ENCODE measurements around the gene ALKBH6.
A peak's percentile ranks its signal among the peaks of the same experiment; 100 is the strongest.

The ALKBH6 gene

DNA sequence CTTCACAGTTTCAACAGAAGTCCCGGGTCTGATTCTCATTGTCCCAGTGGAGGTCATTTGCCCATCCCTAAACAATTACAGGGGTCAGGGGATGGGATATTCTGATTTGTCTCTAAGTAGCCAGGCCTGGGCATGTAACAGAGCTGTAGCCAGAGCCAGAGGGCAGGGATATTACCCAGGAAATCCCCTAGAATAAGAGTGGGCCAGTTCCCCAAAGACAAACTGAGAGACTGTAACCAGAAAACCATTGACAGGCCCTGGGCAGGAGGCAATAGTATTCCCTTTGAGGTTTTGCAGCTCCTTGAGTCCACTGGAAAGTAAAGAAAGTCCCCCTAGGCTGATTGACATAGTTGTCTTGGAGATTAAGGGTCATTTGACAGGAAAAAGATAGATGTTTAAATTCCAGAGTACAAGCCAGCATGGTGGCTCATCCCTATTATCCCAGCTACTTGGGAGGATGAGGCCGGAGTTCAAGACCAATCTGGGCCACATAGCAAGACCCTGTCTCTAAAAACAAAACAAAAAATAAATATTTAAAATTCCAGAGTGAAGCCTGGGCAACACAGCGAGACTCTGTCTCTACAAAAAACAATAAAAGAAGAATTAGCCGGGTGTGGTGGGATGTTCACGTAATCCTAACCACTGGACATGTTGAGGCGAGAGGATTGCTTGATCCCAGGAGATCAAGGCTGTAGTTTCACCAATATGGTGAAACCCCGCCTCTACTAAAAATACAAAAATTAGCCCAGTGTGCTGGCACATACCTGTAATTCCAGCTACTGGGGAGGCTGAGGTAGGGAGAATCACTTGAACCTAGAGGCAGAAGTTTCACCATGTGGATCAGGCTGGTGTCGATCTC is 20.9 kb downstream of the ALKBH6 start:
- no peak overlapping the region for H3K4me3 ChIP-seq (ENCODE audit: low read length in 2 of 2)
- H3K27me3 ChIP-seq (ENCODE audit: control insufficient read depth in 2 of 2, insufficient read depth in 2 of 2, low read length in 2 of 2) = peaks cover 0 to 5% of the 10 kb centered on the region in 2 donors
- H3K36me3 ChIP-seq (ENCODE audit: control insufficient read depth in 2 of 2, insufficient read depth in 2 of 2, low read length in 2 of 2) = peaks cover 0 to 1% of the 10 kb centered on the region in 2 donors
- H3K9ac ChIP-seq (ENCODE audit: low read depth in 1 of 2, low read length in 2 of 2) = no peak overlapping the region
- no peaks in the 10 kb centered on the region for H3K9me3 ChIP-seq (ENCODE audit: control insufficient read depth in 2 of 2, low read length in 2 of 2)
- peaks cover 12 to 18% of the 10 kb centered on the region in 2 donors for H3K4me1 ChIP-seq (ENCODE audit: control insufficient read depth in 2 of 2, insufficient read depth in 2 of 2, low read length in 2 of 2)
- no peak overlapping the region for H3K27ac ChIP-seq (ENCODE audit: low read depth in 2 of 2, low read length in 2 of 2)

GRCh38 chr19:35991731-35992450 is 22.1 kb downstream of the ALKBH6 start:
- H3K4me3 ChIP-seq (ENCODE audit: low read length in 2 of 2) = no peak overlapping the region
- H3K9ac ChIP-seq (ENCODE audit: low read depth in 1 of 2, low read length in 2 of 2) = no peak overlapping the region
- peaks cover 2 to 6% of the 10 kb centered on the region in 2 donors for H3K27me3 ChIP-seq (ENCODE audit: control insufficient read depth in 2 of 2, insufficient read depth in 2 of 2, low read length in 2 of 2)
- H3K27ac ChIP-seq (ENCODE audit: low read depth in 2 of 2, low read length in 2 of 2) = no peak overlapping the region
- H3K9me3 ChIP-seq (ENCODE audit: control insufficient read depth in 2 of 2, low read length in 2 of 2) = no peaks in the 10 kb centered on the region
- H3K36me3 ChIP-seq (ENCODE audit: control insufficient read depth in 2 of 2, insufficient read depth in 2 of 2, low read length in 2 of 2) = no peaks in the 10 kb centered on the region
- H3K4me1 ChIP-seq (ENCODE audit: control insufficient read depth in 2 of 2, insufficient read depth in 2 of 2, low read length in 2 of 2) = peaks cover 12 to 18% of the 10 kb centered on the region in 2 donors

DNA sequence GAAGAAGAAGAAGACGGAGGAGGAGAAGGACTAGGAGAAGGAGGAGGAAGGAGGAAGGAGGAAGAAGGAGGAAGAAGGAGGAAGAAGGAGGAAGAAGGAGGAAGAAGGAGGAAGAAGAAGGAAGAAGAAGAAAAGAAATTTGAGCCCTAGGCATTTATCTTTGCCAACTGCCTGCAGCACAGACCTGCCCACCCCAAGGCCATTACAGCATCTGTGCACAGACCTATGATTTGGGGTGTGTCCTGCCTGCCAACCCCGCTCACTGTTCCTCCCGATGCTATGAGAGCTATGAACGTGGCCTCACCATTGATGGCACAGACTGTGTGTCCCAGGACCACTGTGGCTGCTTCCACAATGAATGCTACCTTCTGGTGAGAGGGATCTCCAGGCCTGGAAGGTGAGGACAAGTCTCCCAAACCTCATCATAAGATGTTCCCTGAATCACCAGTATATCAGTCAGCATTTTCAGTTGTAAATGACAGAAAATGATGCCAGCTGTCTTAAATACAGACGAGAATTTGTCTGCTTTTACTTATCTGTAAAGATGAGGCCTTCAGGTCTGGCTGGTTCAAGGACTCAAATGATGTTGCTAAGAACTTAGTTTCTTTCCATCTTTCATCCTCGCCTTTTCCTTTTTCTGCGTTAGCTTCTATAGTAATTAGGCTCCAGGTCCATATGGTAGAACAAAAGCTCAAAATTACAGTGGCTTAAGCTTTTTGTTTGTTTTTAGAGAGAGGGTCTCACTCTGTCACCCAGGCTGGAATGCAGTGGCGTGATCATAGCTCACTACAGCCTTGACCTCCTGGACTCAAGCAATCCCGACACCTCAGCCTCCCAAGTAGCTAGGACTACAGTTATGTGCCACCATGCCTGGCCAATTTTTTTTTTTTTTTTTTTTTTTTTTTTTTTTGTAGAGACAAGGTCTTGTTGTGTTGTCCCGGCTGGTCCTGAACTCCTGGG is 23.0 kb downstream of the ALKBH6 start:
- peaks cover 7 to 13% of the 10 kb centered on the region in 2 donors for H3K27me3 ChIP-seq (ENCODE audit: control insufficient read depth in 2 of 2, insufficient read depth in 2 of 2, low read length in 2 of 2)
- no peaks in the 10 kb centered on the region for H3K36me3 ChIP-seq (ENCODE audit: control insufficient read depth in 2 of 2, insufficient read depth in 2 of 2, low read length in 2 of 2)
- H3K27ac ChIP-seq (ENCODE audit: low read depth in 2 of 2, low read length in 2 of 2) = no peak overlapping the region
- no peak overlapping the region for H3K9ac ChIP-seq (ENCODE audit: low read depth in 1 of 2, low read length in 2 of 2)
- H3K4me3 ChIP-seq (ENCODE audit: low read length in 2 of 2) = no peak overlapping the region
- H3K9me3 ChIP-seq (ENCODE audit: control insufficient read depth in 2 of 2, low read length in 2 of 2) = no peaks in the 10 kb centered on the region
- H3K4me1 ChIP-seq (ENCODE audit: control insufficient read depth in 2 of 2, insufficient read depth in 2 of 2, low read length in 2 of 2) = peaks cover 4 to 10% of the 10 kb centered on the region in 2 donors

GRCh38 chr19:35990156-35990555 is 23.9 kb downstream of the ALKBH6 start:
- peaks cover 0 to 5% of the 10 kb centered on the region in 2 donors for H3K4me1 ChIP-seq (ENCODE audit: control insufficient read depth in 2 of 2, insufficient read depth in 2 of 2, low read length in 2 of 2)
- H3K27ac ChIP-seq (ENCODE audit: low read depth in 2 of 2, low read length in 2 of 2) = no peak overlapping the region
- no peaks in the 10 kb centered on the region for H3K9me3 ChIP-seq (ENCODE audit: control insufficient read depth in 2 of 2, low read length in 2 of 2)
- H3K27me3 ChIP-seq (ENCODE audit: control insufficient read depth in 2 of 2, insufficient read depth in 2 of 2, low read length in 2 of 2) = peaks cover 13 to 18% of the 10 kb centered on the region in 2 donors
- no peak overlapping the region for H3K9ac ChIP-seq (ENCODE audit: low read depth in 1 of 2, low read length in 2 of 2)
- H3K36me3 ChIP-seq (ENCODE audit: control insufficient read depth in 2 of 2, insufficient read depth in 2 of 2, low read length in 2 of 2) = no peaks in the 10 kb centered on the region
- H3K4me3 ChIP-seq (ENCODE audit: low read length in 2 of 2) = no peak overlapping the region

- H3K27ac ChIP-seq (ENCODE audit: low read depth in 2 of 2, low read length in 2 of 2) = no peak overlapping the region
- peaks cover 13 to 18% of the 10 kb centered on the region in 2 donors for H3K27me3 ChIP-seq (ENCODE audit: control insufficient read depth in 2 of 2, insufficient read depth in 2 of 2, low read length in 2 of 2)
- H3K36me3 ChIP-seq (ENCODE audit: control insufficient read depth in 2 of 2, insufficient read depth in 2 of 2, low read length in 2 of 2) = no peaks in the 10 kb centered on the region
- no peaks in the 10 kb centered on the region for H3K9me3 ChIP-seq (ENCODE audit: control insufficient read depth in 2 of 2, low read length in 2 of 2)
- H3K4me3 ChIP-seq (ENCODE audit: low read length in 2 of 2) = no peak overlapping the region
- H3K9ac ChIP-seq (ENCODE audit: low read depth in 1 of 2, low read length in 2 of 2) = no peak overlapping the region
- H3K4me1 ChIP-seq (ENCODE audit: control insufficient read depth in 2 of 2, insufficient read depth in 2 of 2, low read length in 2 of 2) = no peaks in the 10 kb centered on the region
Measured at GRCh38 chr19:35988824-35989223, 25.2 kb downstream of the ALKBH6 start.

DNA sequence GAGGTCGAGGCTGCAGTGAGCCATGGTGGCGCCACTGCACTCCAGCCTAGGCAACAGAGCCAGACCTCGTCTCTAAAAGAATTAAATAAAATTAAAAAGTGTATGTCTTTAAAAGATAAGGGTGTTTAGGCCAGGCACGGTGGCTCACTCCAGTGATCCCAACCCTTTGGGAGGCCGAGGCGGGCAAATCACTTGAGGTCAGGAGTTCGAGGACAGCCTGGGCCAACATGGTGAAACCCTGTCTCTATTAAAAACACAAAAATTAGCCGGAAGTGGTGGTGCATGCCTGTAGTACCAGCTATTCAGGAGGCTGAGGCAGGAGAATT is 26.5 kb downstream of the ALKBH6 start:
- Histone ChIP-seq H3K9ac (ENCODE audit: low read depth in 1 of 2, low read length in 2 of 2) (no peak overlapping the region), H3K27ac (ENCODE audit: low read depth in 2 of 2, low read length in 2 of 2) (no peak overlapping the region), H3K9me3 (ENCODE audit: control insufficient read depth in 2 of 2, low read length in 2 of 2) (no peaks in the 10 kb centered on the region), H3K4me3 (ENCODE audit: low read length in 2 of 2) (no peak overlapping the region), H3K27me3 (ENCODE audit: control insufficient read depth in 2 of 2, insufficient read depth in 2 of 2, low read length in 2 of 2) (peaks cover 13 to 18% of the 10 kb centered on the region in 2 donors), H3K36me3 (ENCODE audit: control insufficient read depth in 2 of 2, insufficient read depth in 2 of 2, low read length in 2 of 2) (no peaks in the 10 kb centered on the region), H3K4me1 (ENCODE audit: control insufficient read depth in 2 of 2, insufficient read depth in 2 of 2, low read length in 2 of 2) (no peaks in the 10 kb centered on the region)

DNA sequence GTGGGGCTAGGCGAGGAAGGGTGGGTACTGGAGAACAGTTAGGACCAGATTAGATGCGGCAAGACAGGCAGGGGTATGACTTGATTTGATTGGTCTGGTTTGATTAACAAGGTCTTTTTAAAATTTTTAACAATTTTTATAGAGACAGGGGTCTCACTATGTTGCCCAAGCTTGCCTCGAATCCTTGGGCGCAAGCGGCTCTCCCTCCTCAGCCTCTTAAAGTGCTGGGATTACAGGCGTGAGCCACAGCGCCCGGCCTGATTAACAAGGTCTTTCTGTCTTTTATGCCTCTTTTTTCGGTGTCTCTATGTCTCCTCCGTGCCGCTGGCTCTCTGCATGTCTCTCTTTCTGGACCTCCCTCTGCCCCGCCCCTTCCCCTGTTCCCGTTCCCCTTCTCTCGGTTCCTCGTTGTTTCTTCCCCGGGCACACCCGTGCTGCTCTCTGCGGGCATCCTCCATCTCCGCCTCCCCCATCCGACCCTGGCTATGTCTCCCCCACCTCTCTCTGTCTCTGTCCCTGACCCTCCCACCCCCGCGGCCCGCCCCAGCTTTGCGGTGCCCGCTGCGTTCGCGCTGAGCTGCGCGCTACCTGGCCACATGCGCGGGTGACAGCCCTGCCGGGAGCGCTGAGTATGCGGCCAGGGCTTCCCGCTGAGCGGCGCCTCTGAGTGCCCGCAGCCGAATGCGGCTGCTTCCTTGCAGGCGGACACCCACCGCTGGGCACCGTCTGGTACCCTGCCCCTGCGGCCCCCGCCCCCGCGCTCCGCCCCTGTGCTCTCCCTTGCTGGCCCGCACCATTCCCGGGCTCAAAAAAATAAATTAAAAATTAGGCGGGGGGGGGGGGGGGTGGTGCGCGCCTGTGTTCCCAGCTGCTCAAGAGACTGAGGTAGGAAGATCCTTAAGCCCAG is 27.1 kb downstream of the ALKBH6 start:
- peaks cover 13 to 18% of the 10 kb centered on the region in 2 donors for H3K27me3 ChIP-seq (ENCODE audit: control insufficient read depth in 2 of 2, insufficient read depth in 2 of 2, low read length in 2 of 2)
- H3K9me3 ChIP-seq (ENCODE audit: control insufficient read depth in 2 of 2, low read length in 2 of 2) = no peaks in the 10 kb centered on the region
- H3K4me1 ChIP-seq (ENCODE audit: control insufficient read depth in 2 of 2, insufficient read depth in 2 of 2, low read length in 2 of 2) = no peaks in the 10 kb centered on the region
- no peak overlapping the region for H3K27ac ChIP-seq (ENCODE audit: low read depth in 2 of 2, low read length in 2 of 2)
- peak overlapping the region in 1 of 2 donors; percentile 38 for H3K4me3 ChIP-seq (ENCODE audit: low read length in 2 of 2)
- no peaks in the 10 kb centered on the region for H3K36me3 ChIP-seq (ENCODE audit: control insufficient read depth in 2 of 2, insufficient read depth in 2 of 2, low read length in 2 of 2)
- H3K9ac ChIP-seq (ENCODE audit: low read depth in 1 of 2, low read length in 2 of 2) = no peak overlapping the region

DNA sequence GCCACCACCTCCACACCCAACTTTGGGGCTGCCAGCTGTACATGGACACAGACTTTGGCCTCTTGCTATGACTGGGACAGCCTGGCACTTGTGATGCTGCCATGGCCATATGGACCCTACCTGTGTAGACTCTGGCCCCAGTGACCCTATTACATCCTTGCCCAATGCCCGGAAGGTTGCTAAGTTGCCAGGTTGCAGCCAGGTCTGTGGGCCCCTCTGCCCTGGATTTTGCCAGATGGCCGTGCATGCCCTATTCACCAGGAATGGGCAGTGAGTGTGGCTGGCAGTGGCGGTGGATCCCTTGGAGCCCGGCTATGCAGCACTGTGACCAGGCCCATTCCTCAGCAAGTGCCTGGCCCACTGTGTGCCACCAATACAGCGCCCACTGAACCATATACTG is 27.9 kb downstream of the ALKBH6 start:
- no peak overlapping the region for H3K27ac ChIP-seq (ENCODE audit: low read depth in 2 of 2, low read length in 2 of 2)
- no peaks in the 10 kb centered on the region for H3K36me3 ChIP-seq (ENCODE audit: control insufficient read depth in 2 of 2, insufficient read depth in 2 of 2, low read length in 2 of 2)
- H3K9me3 ChIP-seq (ENCODE audit: control insufficient read depth in 2 of 2, low read length in 2 of 2) = no peaks in the 10 kb centered on the region
- no peaks in the 10 kb centered on the region for H3K4me1 ChIP-seq (ENCODE audit: control insufficient read depth in 2 of 2, insufficient read depth in 2 of 2, low read length in 2 of 2)
- H3K9ac ChIP-seq (ENCODE audit: low read depth in 1 of 2, low read length in 2 of 2) = no peak overlapping the region
- peaks cover 13 to 18% of the 10 kb centered on the region in 2 donors for H3K27me3 ChIP-seq (ENCODE audit: control insufficient read depth in 2 of 2, insufficient read depth in 2 of 2, low read length in 2 of 2)
- H3K4me3 ChIP-seq (ENCODE audit: low read length in 2 of 2) = no peak overlapping the region

DNA sequence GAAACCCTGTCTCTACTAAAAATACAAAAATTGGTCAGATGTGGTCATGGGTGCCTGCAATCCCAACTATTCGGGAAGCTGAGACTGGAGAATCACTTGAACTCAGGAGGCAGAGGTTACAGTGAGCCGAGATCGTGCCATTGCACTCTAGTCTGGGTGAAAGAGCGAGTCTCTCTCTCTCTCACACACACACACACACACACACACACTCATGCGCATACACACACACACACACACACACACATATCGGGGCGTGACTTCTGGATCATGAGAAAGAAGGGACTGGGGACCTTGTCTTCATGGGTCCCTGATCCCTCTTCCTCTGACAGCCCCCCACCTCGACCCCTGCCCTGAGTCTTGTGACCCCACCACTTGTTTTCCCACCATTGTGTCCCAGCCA is 30.8 kb downstream of the ALKBH6 start:
- Histone ChIP-seq H3K27ac (ENCODE audit: low read depth in 2 of 2, low read length in 2 of 2) (no peak overlapping the region), H3K36me3 (ENCODE audit: control insufficient read depth in 2 of 2, insufficient read depth in 2 of 2, low read length in 2 of 2) (no peaks in the 10 kb centered on the region), H3K4me1 (ENCODE audit: control insufficient read depth in 2 of 2, insufficient read depth in 2 of 2, low read length in 2 of 2) (no peaks in the 10 kb centered on the region), H3K27me3 (ENCODE audit: control insufficient read depth in 2 of 2, insufficient read depth in 2 of 2, low read length in 2 of 2) (peaks cover 13 to 14% of the 10 kb centered on the region in 2 donors), H3K9ac (ENCODE audit: low read depth in 1 of 2, low read length in 2 of 2) (no peak overlapping the region), H3K4me3 (ENCODE audit: low read length in 2 of 2) (no peak overlapping the region), H3K9me3 (ENCODE audit: control insufficient read depth in 2 of 2, low read length in 2 of 2) (no peaks in the 10 kb centered on the region)

Data from mucosa of rectum (tissue), 2 donors.